ENCODE data around the gene ENO1. TPM values are rescaled to one million over a fixed set of nuclear protein-coding genes. Genes with fewer than 3 reads are reported as not detected.

The ENO1 gene
- total RNA-seq, 4 donors from 2014 or later, result 453 to 1,066 (median 553) TPM

DNA sequence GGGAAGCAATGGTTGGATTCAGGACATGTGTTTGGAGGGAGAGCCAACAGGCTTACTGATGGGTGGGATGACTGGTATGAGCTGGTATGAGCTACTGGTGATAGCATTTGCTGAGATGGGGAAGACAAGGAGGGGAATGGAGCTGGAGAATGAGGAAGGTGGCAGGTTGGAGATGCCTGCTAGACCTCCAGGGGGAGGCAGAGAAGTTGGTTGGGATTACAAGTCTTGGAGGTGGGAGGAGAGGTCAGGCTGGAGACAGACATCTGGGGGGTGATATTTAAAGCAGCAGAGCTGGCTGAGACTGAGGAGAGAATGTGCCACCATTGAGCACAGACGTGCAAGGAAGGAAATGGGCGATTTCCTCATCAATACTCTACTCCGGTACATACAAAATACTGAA is 31.8 kb upstream of the ENO1 start:
- WGBS, 2 donors (ENCODE audit: low coverage in 1 of 2), result 62 to 66% methylated on average over 3 of the region's 3 CpGs
- Histone ChIP-seq H3K27me3 (no peaks in the 10 kb centered on the region), H3K9me3 (no peaks in the 10 kb centered on the region), H3K4me1 (no peaks in the 10 kb centered on the region), H3K4me3 (no peak overlapping the region), H3K27ac (no peak overlapping the region), H3K36me3 (no peaks in the 10 kb centered on the region)
- no peak for ATAC-seq
- TF ChIP-seq POLR2A (IDR thresholded peaks at IDR 0.05), result no peak

DNA sequence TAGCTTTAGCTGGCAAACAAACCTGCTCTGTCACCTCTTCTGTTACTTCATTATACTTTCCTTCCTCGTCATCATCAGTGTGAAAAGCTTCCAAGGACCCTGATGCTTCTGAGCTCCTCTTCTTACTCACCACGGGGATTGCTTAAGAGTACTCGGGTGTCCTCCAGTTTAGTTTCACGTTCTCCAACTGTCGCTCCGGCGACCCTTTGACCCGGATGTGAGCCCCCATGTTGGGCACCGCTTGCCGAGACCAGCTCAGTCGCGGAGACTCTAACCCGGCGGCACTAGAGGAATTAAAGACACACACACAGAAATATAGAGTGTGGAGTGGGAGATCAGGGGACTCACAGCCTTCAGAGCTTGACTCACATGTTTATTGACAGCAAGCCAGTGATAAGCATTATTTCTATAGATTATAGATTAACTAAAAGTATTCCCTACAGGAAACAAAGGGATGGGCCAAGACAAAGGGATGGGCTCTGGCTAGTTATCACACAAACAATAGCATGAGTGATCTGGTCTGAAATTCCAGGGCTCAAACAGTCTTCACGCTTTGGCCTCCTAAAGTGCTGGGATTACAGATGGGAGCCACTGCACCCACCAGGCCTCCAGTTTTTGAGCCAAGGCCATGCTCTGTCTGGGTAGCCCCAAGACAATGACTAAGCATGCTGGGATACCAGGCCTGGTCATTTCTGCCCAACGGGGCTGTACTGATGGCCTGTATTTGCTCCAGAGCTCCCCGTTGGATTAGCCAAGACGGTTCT is 30.1 kb upstream of the ENO1 start:
- Histone ChIP-seq H3K27ac (no peak overlapping the region), H3K4me3 (no peak overlapping the region), H3K27me3 (no peaks in the 10 kb centered on the region), H3K36me3 (no peaks in the 10 kb centered on the region), H3K4me1 (peaks cover 0 to 11% (median 6%) of the 10 kb centered on the region in 3 donors), H3K9me3 (no peaks in the 10 kb centered on the region)
- ATAC-seq, result no peak
- 64 to 87% methylated on average over 7 of the region's 18 CpGs for WGBS, 2 donors (ENCODE audit: low coverage in 1 of 2)
- TF ChIP-seq, protein P1, sequence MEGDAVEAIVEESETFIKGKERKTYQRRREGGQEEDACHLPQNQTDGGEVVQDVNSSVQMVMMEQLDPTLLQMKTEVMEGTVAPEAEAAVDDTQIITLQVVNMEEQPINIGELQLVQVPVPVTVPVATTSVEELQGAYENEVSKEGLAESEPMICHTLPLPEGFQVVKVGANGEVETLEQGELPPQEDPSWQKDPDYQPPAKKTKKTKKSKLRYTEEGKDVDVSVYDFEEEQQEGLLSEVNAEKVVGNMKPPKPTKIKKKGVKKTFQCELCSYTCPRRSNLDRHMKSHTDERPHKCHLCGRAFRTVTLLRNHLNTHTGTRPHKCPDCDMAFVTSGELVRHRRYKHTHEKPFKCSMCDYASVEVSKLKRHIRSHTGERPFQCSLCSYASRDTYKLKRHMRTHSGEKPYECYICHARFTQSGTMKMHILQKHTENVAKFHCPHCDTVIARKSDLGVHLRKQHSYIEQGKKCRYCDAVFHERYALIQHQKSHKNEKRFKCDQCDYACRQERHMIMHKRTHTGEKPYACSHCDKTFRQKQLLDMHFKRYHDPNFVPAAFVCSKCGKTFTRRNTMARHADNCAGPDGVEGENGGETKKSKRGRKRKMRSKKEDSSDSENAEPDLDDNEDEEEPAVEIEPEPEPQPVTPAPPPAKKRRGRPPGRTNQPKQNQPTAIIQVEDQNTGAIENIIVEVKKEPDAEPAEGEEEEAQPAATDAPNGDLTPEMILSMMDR (IDR thresholded peaks at IDR 0.05), result no peak
- TF ChIP-seq POLR2A (IDR thresholded peaks at IDR 0.05), result no peak
- no peak for TF ChIP-seq EP300 (IDR thresholded peaks at IDR 0.05)
- TF ChIP-seq POLR2AphosphoS5 (IDR thresholded peaks at IDR 0.05), result no peak

DNA sequence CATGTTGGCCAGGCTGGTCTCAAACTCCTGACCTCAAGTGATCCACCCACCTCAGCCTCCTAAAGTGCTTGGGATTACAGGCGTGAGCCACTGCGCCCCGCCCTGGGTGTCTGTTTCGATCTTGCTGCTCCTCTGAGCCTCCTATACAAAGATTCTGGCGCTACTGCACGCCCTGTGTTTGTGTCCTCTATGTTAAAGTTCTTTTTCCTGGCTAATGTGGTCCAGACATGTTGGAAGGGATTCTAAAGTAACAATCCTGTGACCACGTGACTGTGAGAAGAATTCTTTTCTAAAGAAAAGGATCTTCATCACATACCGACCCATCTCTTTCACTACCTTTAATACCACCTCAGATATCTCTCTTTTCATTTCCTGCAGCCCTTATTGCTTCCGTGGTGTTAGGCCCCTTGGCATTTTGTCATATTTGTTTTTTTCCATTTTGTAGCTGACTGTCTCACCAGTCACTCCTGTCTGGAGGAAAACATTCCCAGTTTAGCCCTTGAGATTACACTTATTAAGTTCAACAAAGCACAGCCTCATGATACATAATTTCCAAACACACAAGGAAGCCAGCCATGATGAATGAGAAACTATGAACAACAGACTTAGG is 27.2 kb upstream of the ENO1 start:
- ATAC-seq, result no peak
- H3K4me3 ChIP-seq, result no peak overlapping the region
- H3K36me3 ChIP-seq, result no peaks in the 10 kb centered on the region
- no peaks in the 10 kb centered on the region for H3K9me3 ChIP-seq
- no peak for TF ChIP-seq POLR2A (IDR thresholded peaks at IDR 0.05)
- TF ChIP-seq, protein P1 (IDR thresholded peaks at IDR 0.05), result no peak
- TF ChIP-seq EP300 (IDR thresholded peaks at IDR 0.05), result no peak
- no peaks in the 10 kb centered on the region for H3K27me3 ChIP-seq
- WGBS, 2 donors (ENCODE audit: low coverage in 1 of 2), result 53 to 70% methylated on average over 5 to 9 of the region's 9 CpGs
- peak overlapping the region in 3 of 4 donors; percentile 23 to 43 (median 42) for H3K27ac ChIP-seq
- peaks cover 0 to 15% (median 9%) of the 10 kb centered on the region in 3 donors for H3K4me1 ChIP-seq

DNA sequence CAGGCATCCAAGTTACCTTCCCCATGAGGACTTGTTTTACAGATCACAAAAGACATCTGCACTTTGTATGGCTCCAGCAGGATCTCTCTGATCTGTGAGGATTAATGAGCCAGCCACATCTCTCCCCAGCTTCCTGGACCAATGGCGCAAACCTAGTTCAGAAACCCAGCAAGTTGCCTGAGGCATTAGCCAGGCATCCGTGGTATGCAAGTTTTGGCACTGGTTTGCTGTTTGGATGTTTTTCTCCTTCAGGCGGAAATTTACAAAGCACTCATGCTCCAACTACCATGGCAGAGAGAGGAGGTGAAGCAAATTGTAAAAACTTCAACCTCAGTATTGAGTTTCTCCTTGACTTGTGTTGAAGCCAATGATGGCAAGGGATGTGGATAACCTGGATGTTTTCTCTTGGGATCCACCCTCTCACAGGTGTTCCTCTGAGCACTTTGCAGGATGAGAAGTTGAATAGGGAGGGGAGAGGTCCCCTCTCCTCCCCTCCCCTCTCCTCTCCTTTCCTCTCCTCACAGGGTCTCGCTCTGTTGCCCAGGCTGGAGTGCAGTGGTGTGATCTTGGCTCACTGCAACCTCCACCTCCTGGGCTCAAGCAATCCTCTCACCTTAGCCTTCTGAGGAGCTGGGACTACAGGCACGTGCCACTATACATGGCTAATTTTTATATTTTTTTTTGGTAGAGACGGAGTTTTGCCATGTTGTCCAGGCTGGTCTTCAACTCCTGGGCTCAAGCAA is 25.6 kb upstream of the ENO1 start:
- 49 to 100% methylated on average over 2 to 5 of the region's 6 CpGs for WGBS, 2 donors (ENCODE audit: low coverage in 1 of 2)
- peaks cover 0 to 15% (median 9%) of the 10 kb centered on the region in 3 donors for H3K4me1 ChIP-seq
- H3K4me3 ChIP-seq, result no peak overlapping the region
- H3K27ac ChIP-seq, result peak overlapping the region in 3 of 4 donors; percentile 59 to 74 (median 65)
- H3K36me3 ChIP-seq, result no peaks in the 10 kb centered on the region
- TF ChIP-seq, protein P1 (IDR thresholded peaks at IDR 0.05), result peak in 2 of 4 experiments; percentile 13 to 16
- TF ChIP-seq POLR2AphosphoS5 (IDR thresholded peaks at IDR 0.05) (peak; percentile 90), POLR2A (IDR thresholded peaks at IDR 0.05) (no peak), EP300 (IDR thresholded peaks at IDR 0.05) (no peak)
- ATAC-seq, result peak; percentile 90
- H3K27me3 ChIP-seq, result no peaks in the 10 kb centered on the region
- H3K9me3 ChIP-seq, result no peaks in the 10 kb centered on the region

DNA sequence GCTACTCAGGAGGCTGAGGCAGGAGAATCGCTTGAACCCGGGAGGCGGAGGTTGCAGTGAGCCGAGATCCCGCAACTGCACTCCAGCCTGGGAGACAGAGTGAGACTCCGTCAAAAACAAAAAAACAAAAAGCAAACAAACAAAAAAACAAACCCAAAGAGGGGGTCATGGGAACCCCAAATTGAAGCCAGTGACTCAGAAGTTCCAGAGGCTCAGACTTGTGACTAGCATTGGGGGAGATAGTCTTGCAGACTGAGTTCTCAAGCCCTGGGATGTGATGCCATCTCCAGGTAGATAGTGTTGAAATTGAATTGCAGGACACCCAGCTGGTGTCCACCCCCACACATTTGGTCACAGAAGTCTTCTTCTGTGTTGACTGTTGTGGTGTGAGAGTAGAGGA is 24.9 kb upstream of the ENO1 start:
- no peaks in the 10 kb centered on the region for H3K9me3 ChIP-seq
- no peaks in the 10 kb centered on the region for H3K36me3 ChIP-seq
- peak overlapping the region in 3 of 4 donors; percentile 59 to 74 (median 65) for H3K27ac ChIP-seq
- peaks cover 0 to 15% (median 9%) of the 10 kb centered on the region in 3 donors for H3K4me1 ChIP-seq
- no peaks in the 10 kb centered on the region for H3K27me3 ChIP-seq
- 98% methylated on average over 6 of the region's 6 CpGs; no CpG with 5 or more reads in 1 of the 2 donors for WGBS, 2 donors (ENCODE audit: low coverage in 1 of 2)
- no peak for ATAC-seq
- TF ChIP-seq POLR2A (IDR thresholded peaks at IDR 0.05) (no peak), POLR2AphosphoS5 (IDR thresholded peaks at IDR 0.05) (no peak), EP300 (IDR thresholded peaks at IDR 0.05) (no peak)
- TF ChIP-seq, protein P1 (IDR thresholded peaks at IDR 0.05), result peak in 1 of 4 experiments; percentile 8
- H3K4me3 ChIP-seq, result no peak overlapping the region
